H9 (cell line): Measurements from ENCODE around the gene PDXK. TPM values are rescaled to one million over a fixed set of nuclear protein-coding genes. Genes with fewer than 3 reads are reported as not detected.
A peak's percentile ranks its signal among the peaks of the same experiment; 100 is the strongest.

ENCODE experiments used
- DNase-seq: peaks from one replicate; pipeline ENCODE4 v3.0.0-alpha.2; 2017
- H2AFZ ChIP-seq: one replicate; pipeline ENCODE4 v1.6.1; 2013; ENCODE audit warnings: mild to moderate bottlenecking, low read length, control low read depth, moderate library complexity
- H2AK5ac ChIP-seq: 2 replicates; pipeline ENCODE4 v1.6.1; 2013; ENCODE audit warnings: low read length, control low read depth, mixed read lengths; ENCODE audit not compliant: insufficient read length
- H2BK120ac ChIP-seq: one replicate; pipeline ENCODE4 v1.6.1; 2013; ENCODE audit warnings: low read depth, mild to moderate bottlenecking, low read length, control low read depth, inconsistent platforms; ENCODE audit not compliant: poor library complexity, severe bottlenecking
- H2BK12ac ChIP-seq: 2 replicates; pipeline ENCODE4 v1.6.1; 2013; ENCODE audit warnings: low read length, control low read depth, mixed read lengths, low read depth; ENCODE audit not compliant: insufficient read length
- H2BK15ac ChIP-seq: 2 replicates; pipeline ENCODE4 v1.6.1; 2013; ENCODE audit warnings: low read depth, low read length, control low read depth
- H2BK20ac ChIP-seq: one replicate; pipeline ENCODE4 v1.6.1; 2013; ENCODE audit warnings: low read depth, mild to moderate bottlenecking, low read length, control low read depth, inconsistent platforms; ENCODE audit not compliant: poor library complexity, severe bottlenecking
- H2BK5ac ChIP-seq: 2 replicates; pipeline ENCODE4 v1.6.1; 2013; ENCODE audit warnings: low read length, control low read depth, mixed read lengths; ENCODE audit not compliant: insufficient read length
- H3K14ac ChIP-seq: 2 replicates; pipeline ENCODE4 v1.6.1; 2013; ENCODE audit warnings: low read length, control low read depth; ENCODE audit not compliant: insufficient read depth
- H3K18ac ChIP-seq: 2 replicates; pipeline ENCODE4 v1.6.1; 2013; ENCODE audit warnings: low read depth, mild to moderate bottlenecking, mixed read lengths, low read length, control low read depth; ENCODE audit not compliant: insufficient read length
- H3K23ac ChIP-seq: 2 replicates; pipeline ENCODE4 v1.6.1; 2013; ENCODE audit warnings: low read length, control low read depth, mixed read lengths, low read depth; ENCODE audit not compliant: insufficient read length
- H3K23me2 ChIP-seq: 2 replicates; pipeline ENCODE4 v1.6.1; 2013; ENCODE audit warnings: low read depth, mild to moderate bottlenecking, mixed read lengths, low read length, control low read depth; ENCODE audit not compliant: insufficient read length, poor library complexity, severe bottlenecking
- H3K27ac ChIP-seq: 2 replicates; pipeline ENCODE4 v1.5.1; 2013; ENCODE audit warnings: low read length, control low read depth, mixed read lengths, low read depth; ENCODE audit not compliant: insufficient read length
- H3K27me3 ChIP-seq: 2 replicates; pipeline ENCODE4 v1.6.1; 2013; ENCODE audit warnings: low read length, control low read depth, inconsistent platforms; ENCODE audit not compliant: insufficient read depth
- H3K4ac ChIP-seq: 2 replicates; pipeline ENCODE4 v1.6.1; 2013; ENCODE audit warnings: low read depth, mild to moderate bottlenecking, control low read depth, inconsistent platforms, low read length, moderate library complexity
- H3K4me1 ChIP-seq: 2 replicates; pipeline ENCODE4 v1.6.1; 2013; ENCODE audit warnings: low read length, control low read depth, inconsistent platforms; ENCODE audit not compliant: insufficient read depth
- H3K4me2 ChIP-seq: 2 replicates; pipeline ENCODE4 v1.6.1; 2013; ENCODE audit warnings: low read length, control low read depth, mixed read lengths; ENCODE audit not compliant: insufficient read length, insufficient read depth
- H3K56ac ChIP-seq: 2 replicates; pipeline ENCODE4 v1.6.1; 2013; ENCODE audit warnings: low read depth, mild to moderate bottlenecking, mixed read lengths, low read length, control low read depth; ENCODE audit not compliant: insufficient read length
- H3K79me1 ChIP-seq: 2 replicates; pipeline ENCODE4 v1.6.1; 2013; ENCODE audit warnings: low read depth, mild to moderate bottlenecking, moderate library complexity, low read length, control low read depth, inconsistent platforms; ENCODE audit not compliant: insufficient read depth, poor library complexity, severe bottlenecking
- H3K79me2 ChIP-seq: 2 replicates; pipeline ENCODE4 v1.6.1; 2013; ENCODE audit warnings: low read length, control low read depth, inconsistent platforms; ENCODE audit not compliant: insufficient read depth
- H3K9ac ChIP-seq: 2 replicates; pipeline ENCODE4 v1.6.1; 2013; ENCODE audit warnings: low read length, control low read depth, mixed read lengths; ENCODE audit not compliant: insufficient read length; ENCODE audit errors: extremely low read depth
- H3K9me3 ChIP-seq: one replicate; pipeline ENCODE4 v1.6.1; 2013; ENCODE audit warnings: low read depth, low read length, inconsistent platforms; ENCODE audit not compliant: control insufficient read depth
- H3T11ph ChIP-seq: one replicate; pipeline ENCODE4 v1.6.1; 2013; ENCODE audit warnings: mild to moderate bottlenecking, low read length, control low read depth, inconsistent platforms
- H4K20me1 ChIP-seq: one replicate; pipeline ENCODE4 v1.6.1; 2013; ENCODE audit not compliant: control insufficient read depth, insufficient read length, insufficient read depth
- H4K5ac ChIP-seq: 2 replicates; pipeline ENCODE4 v1.6.1; 2013; ENCODE audit warnings: low read depth, mild to moderate bottlenecking, mixed read lengths, low read length, control low read depth; ENCODE audit not compliant: insufficient read length
- H4K8ac ChIP-seq: replicated peaks from 2 replicates; pipeline ENCODE4 v1.6.1; 2013; ENCODE audit warnings: low read length, control low read depth, mixed read lengths, low read depth; ENCODE audit not compliant: insufficient read length
- H4K91ac ChIP-seq: 2 replicates; pipeline ENCODE4 v1.6.1; 2013; ENCODE audit warnings: low read depth, mild to moderate bottlenecking, moderate library complexity, mixed read lengths, low read length, control low read depth; ENCODE audit not compliant: insufficient read length
- H3K27ac Mint-ChIP-seq, 3 experiments: 2 replicates in 2 of 3; 3 replicates in 1 of 3; pipeline ENCODE4 v1.8.0; 2020 to 2021; ENCODE audit warnings: mixed read lengths in 3 of 3, mild to moderate bottlenecking in 1 of 3, moderate library complexity in 1 of 3
- H3K27me3 Mint-ChIP-seq: 2 replicates; pipeline ENCODE4 v1.8.0; 2021; ENCODE audit warnings: low read depth, mild to moderate bottlenecking, moderate library complexity, mixed read lengths
- H3K36me3 Mint-ChIP-seq, 3 experiments: 2 replicates in 2 of 3; 3 replicates in 1 of 3; pipeline ENCODE4 v1.8.0; 2020 to 2021; ENCODE audit warnings: low read depth in 3 of 3, mixed read lengths in 3 of 3; ENCODE audit not compliant: insufficient read depth in 1 of 3
- H3K4me1 Mint-ChIP-seq, 2 experiments: 2 replicates each; pipeline ENCODE4 v1.8.0; 2020; ENCODE audit warnings: mixed read lengths in 2 of 2
- H3K4me3 Mint-ChIP-seq, 2 experiments: 2 replicates in 1 of 2; 3 replicates in 1 of 2; pipeline ENCODE4 v1.8.0; 2020 to 2021; ENCODE audit warnings: mild to moderate bottlenecking in 2 of 2, mixed read lengths in 2 of 2, moderate library complexity in 1 of 2
- H3K9me3 Mint-ChIP-seq, 2 experiments: 2 replicates in 1 of 2; 3 replicates in 1 of 2; pipeline ENCODE4 v1.8.0; 2020; ENCODE audit warnings: mild to moderate bottlenecking in 2 of 2, mixed read lengths in 2 of 2, moderate library complexity in 1 of 2
- CTCF ChIP-seq: fragments of 200-600 bp; sonication (generic); conservative IDR thresholded peaks from 3 replicates; pipeline ENCODE4 v1.8.0; 2021; ENCODE audit warnings: antibody characterized with exemption, mild to moderate bottlenecking
- WGBS: extraction: QIAGEN DNeasy Blood & Tissue Kit; methylation state at CpG from one replicate; pipeline ENCODE4 v1.1.7; 2013; ENCODE audit warnings: missing lambda C conversion rate, low lambda C conversion rate, mixed read lengths; ENCODE audit not compliant: insufficient read length; ENCODE audit errors: extremely low coverage; 5-methylcytosine and 5-hydroxymethylcytosine counted together
- total RNA-seq: library from RNA; stranded (reverse); gene quantifications from 2 replicates; pipeline ENCODE4 v1.2.1, GENCODE V29; 2021

The PDXK gene
- total RNA-seq, 1 experiment from 2014 or later, result 109 TPM

- no peaks in the 10 kb centered on the region for H3K9me3 ChIP-seq
- no peak overlapping the region for H4K5ac ChIP-seq
- H3K14ac ChIP-seq, result no peak overlapping the region
- no peaks in the 10 kb centered on the region for H4K20me1 ChIP-seq
- H3K9ac ChIP-seq, result no peak overlapping the region
- no peak overlapping the region for H3T11ph ChIP-seq
- H3K79me2 ChIP-seq, result no peaks in the 10 kb centered on the region
- H2BK15ac ChIP-seq, result no peak overlapping the region
- H2BK12ac ChIP-seq, result no peak overlapping the region
- H2AFZ ChIP-seq, result no peak overlapping the region
- H3K27ac ChIP-seq, result no peak overlapping the region
- Mint-ChIP-seq H3K4me1 (no peaks in the 10 kb centered on the region), H3K9me3 (no peaks in the 10 kb centered on the region), H3K27ac (peak overlapping the region in 1 of 3 experiments; percentile 44; a peak in 1 of 7 replicates), H3K4me3 (no peak overlapping the region), H3K27me3 (no peaks in the 10 kb centered on the region), H3K36me3 (peaks cover 47 to 94% (median 88%) of the 10 kb centered on the region in 3 experiments; a peak in 6 of 7 replicates)
- H4K91ac ChIP-seq, result no peak overlapping the region
- no peak for DNase-seq
- WGBS, result no CpG with 5 or more reads among the region's 27 CpGs
- H4K8ac ChIP-seq, result no peak overlapping the region
- no peak overlapping the region for H3K23ac ChIP-seq
- H3K4me2 ChIP-seq, result no peak overlapping the region
- H2BK120ac ChIP-seq, result no peak overlapping the region
- no peak overlapping the region for H2BK5ac ChIP-seq
- H3K4me1 ChIP-seq, result no peaks in the 10 kb centered on the region
- H3K27me3 ChIP-seq, result no peaks in the 10 kb centered on the region
- no peaks in the 10 kb centered on the region for H3K23me2 ChIP-seq
- no peak for TF ChIP-seq CTCF
- no peak overlapping the region for H2BK20ac ChIP-seq
- no peak overlapping the region for H2AK5ac ChIP-seq
- H3K79me1 ChIP-seq, result no peaks in the 10 kb centered on the region
- H3K56ac ChIP-seq, result no peak overlapping the region
- no peak overlapping the region for H3K4ac ChIP-seq
- H3K18ac ChIP-seq, result no peak overlapping the region
Measured at GRCh38 chr21:43687566-43688399, 31.1 kb upstream of the PDXK start.
